Measurements from ENCODE around the gene SRGN.

- TF ChIP-seq BCLAF1 (IDR thresholded peaks at IDR 0.05) (no peak), CTCF (CRISPR knock-in tag; IDR thresholded peaks at IDR 0.05) (no peak), NCOA1 (CRISPR knock-in tag; IDR thresholded peaks at IDR 0.05) (no peak)
These were observed 8.1 kb downstream of the SRGN start for GRCh38 chr10:69096045-69096444.
